IMR-90 (cell line): ENCODE measurements around the gene RERE.

Experiments used
- BHLHE40 ChIP-seq: fragments of 150-350 bp; IDR thresholded peaks from 2 replicates; pipeline ENCODE4 v1.6.1; 2016; ENCODE audit warnings: mild to moderate bottlenecking, low read depth, low read length
- CEBPB ChIP-seq: IDR thresholded peaks from 2 replicates; pipeline ENCODE4 v1.6.1; 2012; ENCODE audit warnings: low read depth, low read length, improper control_type of control experiment
- CTCF ChIP-seq: conservative IDR thresholded peaks from 2 replicates; pipeline ENCODE4 v1.5.1; 2012; ENCODE audit warnings: mild to moderate bottlenecking, low read depth, low read length, improper control_type of control experiment
- ELK1 ChIP-seq: fragments of 150-350 bp; IDR thresholded peaks from 2 replicates; pipeline ENCODE4 v1.6.1; 2016; ENCODE audit warnings: low read depth, mild to moderate bottlenecking, low read length, moderate library complexity, borderline replicate concordance
- FOS ChIP-seq: fragments of 150-350 bp; IDR thresholded peaks from 2 replicates; pipeline ENCODE4 v1.6.1; 2016; ENCODE audit warnings: low read depth, low read length
- MAFK ChIP-seq: IDR thresholded peaks from 2 replicates; pipeline ENCODE4 v1.6.1; 2012; ENCODE audit warnings: low read depth, low read length, improper control_type of control experiment
- MAZ ChIP-seq: IDR thresholded peaks from 2 replicates; pipeline ENCODE4 v1.6.1; 2012; ENCODE audit warnings: low read depth, mild to moderate bottlenecking, low read length, improper control_type of control experiment, moderate library complexity, borderline replicate concordance
- MXI1 ChIP-seq: IDR thresholded peaks from 2 replicates; pipeline ENCODE4 v1.6.1; 2012; ENCODE audit warnings: low read depth, mild to moderate bottlenecking, low read length, moderate library complexity, borderline replicate concordance
- NFE2L2 ChIP-seq: fragments of 150-350 bp; IDR thresholded peaks from 2 replicates; pipeline ENCODE4 v1.6.1; 2016; ENCODE audit warnings: low read depth, mild to moderate bottlenecking, low read length
- POLR2A ChIP-seq: IDR thresholded peaks from 2 replicates; pipeline ENCODE4 v1.6.1; 2012; ENCODE audit warnings: mild to moderate bottlenecking, low read depth, low read length
- RCOR1 ChIP-seq: IDR thresholded peaks from 2 replicates; pipeline ENCODE4 v1.6.1; 2012; ENCODE audit warnings: mild to moderate bottlenecking, low read length, improper control_type of control experiment; ENCODE audit not compliant: insufficient replicate concordance
- RFX5 ChIP-seq: IDR thresholded peaks from 2 replicates; pipeline ENCODE4 v1.8.0; 2012; ENCODE audit warnings: low read depth, mild to moderate bottlenecking, low read length, moderate library complexity
- SMC3 ChIP-seq: fragments of 150-350 bp; IDR thresholded peaks from 2 replicates; pipeline ENCODE4 v1.6.1; 2016; ENCODE audit warnings: low read depth, mild to moderate bottlenecking, antibody characterized with exemption, low read length, moderate library complexity
- TF ChIP-seq, protein P1 (sequence below): fragments of 150-350 bp; IDR thresholded peaks from 2 replicates; pipeline ENCODE4 v1.6.1; 2017; ENCODE audit warnings: mild to moderate bottlenecking, antibody characterized with exemption, low read length, low read depth

GRCh38 chr1:8831340-8831739 lies 13.9 kb upstream of the RERE start:
- TF ChIP-seq POLR2A = no peak
- peak; percentile 39 for TF ChIP-seq CTCF
- no peak for TF ChIP-seq CEBPB
- no peak for TF ChIP-seq FOS
- peak; percentile 34; the same call in 1 of the 2 replicates for TF ChIP-seq SMC3
- no peak for TF ChIP-seq BHLHE40
- no peak for TF ChIP-seq RFX5
- TF ChIP-seq MXI1 = no peak
- no peak for TF ChIP-seq MAFK
- TF ChIP-seq, protein P1, sequence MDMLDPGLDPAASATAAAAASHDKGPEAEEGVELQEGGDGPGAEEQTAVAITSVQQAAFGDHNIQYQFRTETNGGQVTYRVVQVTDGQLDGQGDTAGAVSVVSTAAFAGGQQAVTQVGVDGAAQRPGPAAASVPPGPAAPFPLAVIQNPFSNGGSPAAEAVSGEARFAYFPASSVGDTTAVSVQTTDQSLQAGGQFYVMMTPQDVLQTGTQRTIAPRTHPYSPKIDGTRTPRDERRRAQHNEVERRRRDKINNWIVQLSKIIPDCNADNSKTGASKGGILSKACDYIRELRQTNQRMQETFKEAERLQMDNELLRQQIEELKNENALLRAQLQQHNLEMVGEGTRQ = no peak
- no peak for TF ChIP-seq RCOR1
- TF ChIP-seq NFE2L2 = no peak
- TF ChIP-seq ELK1 = no peak
- TF ChIP-seq MAZ = no peak
